Measurements from ENCODE around the gene BNC2. TPM values are rescaled to one million over a fixed set of nuclear protein-coding genes. Genes with fewer than 3 reads are reported as not detected.
"Not testable (repeated sequence)": the region's sequence is repeated elsewhere in the genome, so short reads cannot be mapped to it uniquely, and the experiment has no call there.

Gene BNC2, protein sequence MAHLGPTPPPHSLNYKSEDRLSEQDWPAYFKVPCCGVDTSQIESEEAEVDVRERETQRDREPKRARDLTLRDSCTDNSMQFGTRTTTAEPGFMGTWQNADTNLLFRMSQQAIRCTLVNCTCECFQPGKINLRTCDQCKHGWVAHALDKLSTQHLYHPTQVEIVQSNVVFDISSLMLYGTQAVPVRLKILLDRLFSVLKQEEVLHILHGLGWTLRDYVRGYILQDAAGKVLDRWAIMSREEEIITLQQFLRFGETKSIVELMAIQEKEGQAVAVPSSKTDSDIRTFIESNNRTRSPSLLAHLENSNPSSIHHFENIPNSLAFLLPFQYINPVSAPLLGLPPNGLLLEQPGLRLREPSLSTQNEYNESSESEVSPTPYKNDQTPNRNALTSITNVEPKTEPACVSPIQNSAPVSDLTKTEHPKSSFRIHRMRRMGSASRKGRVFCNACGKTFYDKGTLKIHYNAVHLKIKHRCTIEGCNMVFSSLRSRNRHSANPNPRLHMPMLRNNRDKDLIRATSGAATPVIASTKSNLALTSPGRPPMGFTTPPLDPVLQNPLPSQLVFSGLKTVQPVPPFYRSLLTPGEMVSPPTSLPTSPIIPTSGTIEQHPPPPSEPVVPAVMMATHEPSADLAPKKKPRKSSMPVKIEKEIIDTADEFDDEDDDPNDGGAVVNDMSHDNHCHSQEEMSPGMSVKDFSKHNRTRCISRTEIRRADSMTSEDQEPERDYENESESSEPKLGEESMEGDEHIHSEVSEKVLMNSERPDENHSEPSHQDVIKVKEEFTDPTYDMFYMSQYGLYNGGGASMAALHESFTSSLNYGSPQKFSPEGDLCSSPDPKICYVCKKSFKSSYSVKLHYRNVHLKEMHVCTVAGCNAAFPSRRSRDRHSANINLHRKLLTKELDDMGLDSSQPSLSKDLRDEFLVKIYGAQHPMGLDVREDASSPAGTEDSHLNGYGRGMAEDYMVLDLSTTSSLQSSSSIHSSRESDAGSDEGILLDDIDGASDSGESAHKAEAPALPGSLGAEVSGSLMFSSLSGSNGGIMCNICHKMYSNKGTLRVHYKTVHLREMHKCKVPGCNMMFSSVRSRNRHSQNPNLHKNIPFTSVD
- 0.43 TPM for polyA plus RNA-seq (2012; ENCODE audit: insufficient read depth, insufficient read length, low read depth)

DNA sequence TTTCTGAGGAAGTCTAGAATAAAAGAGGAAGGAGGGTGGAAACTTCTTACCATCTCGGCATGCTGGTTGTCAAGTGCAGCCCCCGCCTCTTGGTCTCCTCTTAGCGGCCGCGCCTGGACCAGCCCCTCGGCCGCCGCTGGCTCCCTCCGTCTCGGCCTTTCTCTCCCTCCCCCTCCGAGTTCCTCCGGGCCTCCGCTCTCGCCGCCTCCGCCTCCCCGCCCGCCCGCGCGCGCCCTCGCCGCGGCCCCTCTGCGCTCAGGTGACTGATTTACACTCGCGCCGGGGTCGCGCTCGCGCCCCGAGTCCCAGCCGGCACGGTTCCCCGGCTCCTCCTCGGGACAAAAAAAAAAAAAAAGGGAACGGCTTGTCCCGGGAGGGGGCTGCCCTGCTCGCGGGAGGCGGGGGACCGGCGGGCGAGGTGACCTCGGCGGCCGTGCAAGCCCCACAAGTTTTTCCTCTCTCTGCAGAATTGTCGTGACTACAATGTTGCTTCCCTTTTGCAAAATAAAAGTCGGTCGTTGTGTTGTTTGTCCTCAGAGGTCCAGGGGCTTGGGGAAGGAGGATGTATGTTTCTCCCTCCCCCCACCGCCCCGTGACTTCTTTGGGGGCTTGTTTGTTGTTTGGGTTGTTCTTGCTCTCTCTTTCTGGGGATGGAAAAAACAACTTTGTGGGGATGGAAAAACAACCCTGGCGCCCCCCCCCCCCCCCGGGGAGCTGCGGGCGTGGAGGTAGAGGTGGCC is at the start of gene BNC2:
TSS of gene BNC2 (minus strand) at position 75 of the 740 bp plus-strand sequence. CDS start at position 53, 22 bp downstream.
- Histone ChIP-seq H3K27me3 (peaks cover 34% of the 10 kb centered on the region), H3K36me3 (no peaks in the 10 kb centered on the region), H3K9me3 (no peaks in the 10 kb centered on the region), H3K4me1 (no peaks in the 10 kb centered on the region), H3K4me3 (ENCODE audit: low read depth, low read length) (peak within 1 kb of the TSS; percentile 73)
- peak; percentile 61 for DNase-seq
- TF ChIP-seq, protein P1, sequence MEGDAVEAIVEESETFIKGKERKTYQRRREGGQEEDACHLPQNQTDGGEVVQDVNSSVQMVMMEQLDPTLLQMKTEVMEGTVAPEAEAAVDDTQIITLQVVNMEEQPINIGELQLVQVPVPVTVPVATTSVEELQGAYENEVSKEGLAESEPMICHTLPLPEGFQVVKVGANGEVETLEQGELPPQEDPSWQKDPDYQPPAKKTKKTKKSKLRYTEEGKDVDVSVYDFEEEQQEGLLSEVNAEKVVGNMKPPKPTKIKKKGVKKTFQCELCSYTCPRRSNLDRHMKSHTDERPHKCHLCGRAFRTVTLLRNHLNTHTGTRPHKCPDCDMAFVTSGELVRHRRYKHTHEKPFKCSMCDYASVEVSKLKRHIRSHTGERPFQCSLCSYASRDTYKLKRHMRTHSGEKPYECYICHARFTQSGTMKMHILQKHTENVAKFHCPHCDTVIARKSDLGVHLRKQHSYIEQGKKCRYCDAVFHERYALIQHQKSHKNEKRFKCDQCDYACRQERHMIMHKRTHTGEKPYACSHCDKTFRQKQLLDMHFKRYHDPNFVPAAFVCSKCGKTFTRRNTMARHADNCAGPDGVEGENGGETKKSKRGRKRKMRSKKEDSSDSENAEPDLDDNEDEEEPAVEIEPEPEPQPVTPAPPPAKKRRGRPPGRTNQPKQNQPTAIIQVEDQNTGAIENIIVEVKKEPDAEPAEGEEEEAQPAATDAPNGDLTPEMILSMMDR (IDR thresholded peaks at IDR 0.05; ENCODE audit: low read depth, low read length) = no peak

DNA sequence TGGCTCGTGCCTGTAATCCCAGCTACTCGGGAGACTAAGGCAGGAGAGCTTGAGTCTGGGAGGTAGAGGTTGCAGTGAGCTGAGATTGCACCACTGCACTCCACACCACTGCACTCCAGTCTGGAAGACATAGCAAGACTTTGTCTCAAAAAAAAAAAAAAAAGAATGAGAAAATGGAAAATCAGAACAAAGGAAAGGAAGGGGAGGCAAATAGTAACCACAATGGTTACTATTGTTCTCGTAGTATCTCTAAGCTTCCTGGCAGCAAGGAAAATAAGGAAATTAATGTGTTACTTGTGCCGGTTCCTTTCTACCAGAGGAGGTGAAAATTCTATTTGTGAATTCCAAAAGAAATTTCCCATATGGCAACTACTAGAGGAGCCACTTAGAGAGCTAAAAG is 48.5 kb upstream of the BNC2 start:
- TF ChIP-seq, protein P1 (IDR thresholded peaks at IDR 0.05; ENCODE audit: low read depth, low read length) = no peak
- Histone ChIP-seq H3K4me3 (ENCODE audit: low read depth, low read length) (no peak overlapping the region), H3K4me1 (no peaks in the 10 kb centered on the region), H3K36me3 (no peaks in the 10 kb centered on the region), H3K9me3 (no peaks in the 10 kb centered on the region), H3K27me3 (no peaks in the 10 kb centered on the region)
- DNase-seq = no peak

DNA sequence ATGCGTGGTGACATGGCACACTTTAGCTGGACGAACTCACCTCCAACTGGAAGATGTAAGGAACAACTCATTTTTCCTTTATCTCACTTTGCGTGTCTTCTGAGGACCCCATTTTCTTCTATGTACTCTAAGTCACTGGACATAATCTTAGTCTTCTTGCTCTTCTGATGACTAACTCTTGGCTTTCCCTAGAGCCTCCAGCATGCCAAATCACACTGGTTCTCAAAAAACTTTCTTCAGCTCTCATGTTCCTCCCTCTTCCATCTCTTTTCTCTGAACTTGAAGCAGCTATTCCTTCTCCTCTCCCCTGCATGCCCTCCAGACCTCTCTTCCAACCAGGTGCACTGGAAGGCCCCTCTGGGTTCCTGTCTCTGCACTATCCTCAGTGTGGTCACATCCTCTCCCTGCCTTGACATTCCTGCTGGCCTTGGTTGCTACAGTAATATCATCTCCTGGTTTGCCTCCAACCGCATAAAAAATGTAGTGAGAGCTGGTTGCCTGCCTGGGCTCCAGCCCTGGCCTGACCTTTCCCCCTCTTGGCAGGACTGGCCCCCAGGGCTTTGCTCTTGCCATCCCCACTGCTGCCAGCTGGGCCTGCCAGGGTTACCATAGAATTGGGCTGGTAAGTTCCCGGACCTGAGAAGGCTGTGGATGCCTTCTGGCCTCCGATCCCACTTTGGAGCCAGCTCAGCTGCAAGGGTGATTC is 44.8 kb upstream of the BNC2 start:
- Histone ChIP-seq H3K4me3 (ENCODE audit: low read depth, low read length) (no peak overlapping the region), H3K9me3 (no peaks in the 10 kb centered on the region), H3K4me1 (no peaks in the 10 kb centered on the region), H3K36me3 (no peaks in the 10 kb centered on the region), H3K27me3 (no peaks in the 10 kb centered on the region)
- DNase-seq = no peak
- TF ChIP-seq, protein P1 (IDR thresholded peaks at IDR 0.05; ENCODE audit: low read depth, low read length) = no peak

DNA sequence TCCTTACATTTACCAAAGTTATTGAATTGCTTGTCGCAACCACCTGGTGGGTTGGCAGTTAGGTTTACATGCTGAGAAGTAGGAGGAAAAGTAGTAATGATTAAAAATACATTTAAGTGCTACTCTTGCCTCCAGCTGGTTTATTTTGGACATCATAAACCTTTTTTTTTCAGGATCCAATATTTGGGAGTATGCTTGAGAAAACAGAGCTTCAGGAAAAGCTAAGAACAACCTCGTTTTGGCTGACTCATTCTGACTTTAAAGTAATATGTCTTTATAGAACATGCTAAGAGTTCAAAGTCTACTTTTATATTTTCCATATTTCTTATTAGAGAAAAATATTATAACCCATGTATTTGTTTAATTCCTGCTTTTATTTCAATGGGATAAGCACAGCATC is 41.7 kb upstream of the BNC2 start:
- TF ChIP-seq, protein P1 (IDR thresholded peaks at IDR 0.05; ENCODE audit: low read depth, low read length) = no peak
- Histone ChIP-seq H3K9me3 (no peaks in the 10 kb centered on the region), H3K4me3 (ENCODE audit: low read depth, low read length) (no peak overlapping the region), H3K36me3 (no peaks in the 10 kb centered on the region), H3K27me3 (no peaks in the 10 kb centered on the region), H3K4me1 (no peaks in the 10 kb centered on the region)
- no peak for DNase-seq

DNA sequence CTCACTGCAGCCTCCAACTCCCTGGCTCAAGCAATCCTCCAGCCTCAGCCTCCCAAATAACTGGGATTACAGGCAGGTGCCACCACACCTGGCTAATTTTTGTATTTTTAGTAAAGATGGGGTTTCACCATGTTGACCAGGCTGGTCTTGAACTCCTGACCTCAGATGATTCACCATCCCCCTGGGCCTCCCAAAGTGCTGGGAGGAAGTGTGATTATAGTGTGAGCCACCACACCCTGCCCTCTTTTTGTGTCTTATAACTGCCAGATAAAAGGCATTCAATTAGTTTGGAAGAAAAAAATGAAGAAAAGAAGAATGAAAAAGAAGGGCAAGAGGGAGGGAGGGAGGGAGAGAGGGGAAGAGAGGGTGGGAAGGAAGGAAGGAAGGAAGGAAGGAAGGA is 37.7 kb upstream of the BNC2 start:
- not testable (repeated sequence) for H3K9me3 ChIP-seq; H3K4me1 ChIP-seq; DNase-seq; H3K27me3 ChIP-seq; H3K36me3 ChIP-seq; H3K4me3 ChIP-seq (ENCODE audit: low read depth, low read length)
